SU-DHL-6 (cell line): ENCODE results near the gene PI16.

Experiments used
- H2AFZ ChIP-seq: fragments of 200-600 bp; sonication (generic); 2 replicates; pipeline ENCODE4 v1.6.1; 2014; ENCODE audit warnings: low read depth, mild to moderate bottlenecking, moderate library complexity, mixed read lengths, antibody characterized with exemption, low read length; ENCODE audit not compliant: severe bottlenecking
- H3F3A ChIP-seq: fragments of 200-600 bp; shearing (Covaris generic); 2 replicates; pipeline ENCODE4 v1.6.0; 2016; ENCODE audit warnings: antibody characterized with exemption, mild to moderate bottlenecking; ENCODE audit not compliant: insufficient read depth
- H3K27ac ChIP-seq: fragments of 200-600 bp; sonication (generic); 2 replicates; pipeline ENCODE4 v1.5.1; 2016; ENCODE audit warnings: low read depth, mild to moderate bottlenecking, low read length, moderate library complexity, mixed read lengths
- H3K27me3 ChIP-seq: fragments of 200-600 bp; sonication (generic), shearing (Covaris generic); 2 replicates; pipeline ENCODE4 v1.6.0; 2014; ENCODE audit warnings: mild to moderate bottlenecking, low read length
- H3K36me3 ChIP-seq: fragments of 200-600 bp; sonication (generic); 2 replicates; pipeline ENCODE4 v1.6.1; 2014; ENCODE audit warnings: mild to moderate bottlenecking, low read length, mixed read lengths
- H3K4me2 ChIP-seq: fragments of 300-600, 200-600 bp; shearing (Covaris generic), sonication (generic); 2 replicates; pipeline ENCODE4 v1.6.0; 2014; ENCODE audit warnings: low read length, low read depth, mild to moderate bottlenecking; ENCODE audit not compliant: poor library complexity, severe bottlenecking
- H3K4me3 ChIP-seq: fragments of 200-600 bp; sonication (generic); 2 replicates; pipeline ENCODE4 v1.5.1; 2014; ENCODE audit warnings: antibody characterized with exemption, low read length, mild to moderate bottlenecking, mixed read lengths; ENCODE audit not compliant: insufficient read depth, poor library complexity, severe bottlenecking
- H3K79me2 ChIP-seq: fragments of 200-600 bp; sonication (generic); 2 replicates; pipeline ENCODE4 v1.6.1; 2014; ENCODE audit warnings: mild to moderate bottlenecking, low read length, moderate library complexity; ENCODE audit not compliant: insufficient read depth
- H3K9ac ChIP-seq: fragments of 200-600 bp; sonication (generic); 2 replicates; pipeline ENCODE4 v1.7.0; 2014; ENCODE audit warnings: mild to moderate bottlenecking, low read length
- H3K9me2 ChIP-seq: fragments of 200-600 bp; sonication (generic); replicated peaks from 2 replicates; pipeline ENCODE4 v1.6.1; 2014; ENCODE audit warnings: low read length; ENCODE audit not compliant: insufficient read depth
- H3K9me3 ChIP-seq: fragments of 200-600 bp; sonication (generic); 2 replicates; pipeline ENCODE4 v1.6.1; 2014; ENCODE audit warnings: low read length, mixed read lengths; ENCODE audit not compliant: insufficient read depth
- H4K20me1 ChIP-seq: fragments of 200-600 bp; sonication (generic); 2 replicates; pipeline ENCODE4 v1.6.1; 2014; ENCODE audit warnings: low read depth, mild to moderate bottlenecking, antibody characterized with exemption, low read length, moderate library complexity, mixed read lengths
- EZH2phosphoT487 ChIP-seq: fragments of 200-600 bp; sonication (generic), shearing (Covaris generic); conservative IDR thresholded peaks from 2 replicates; pipeline ENCODE4 v1.6.1; 2018; ENCODE audit warnings: mild to moderate bottlenecking, antibody characterized with exemption, low read length, moderate library complexity, mixed read lengths
- TF ChIP-seq, protein P1 (sequence below): fragments of 200-600 bp; sonication (generic); IDR thresholded peaks from one replicate; pipeline ENCODE4 v1.5.1; 2017; ENCODE audit warnings: antibody characterized with exemption, mild to moderate bottlenecking, low read length, moderate library complexity; ENCODE audit not compliant: insufficient read depth, poor library complexity, severe bottlenecking

Gene PI16

DNA sequence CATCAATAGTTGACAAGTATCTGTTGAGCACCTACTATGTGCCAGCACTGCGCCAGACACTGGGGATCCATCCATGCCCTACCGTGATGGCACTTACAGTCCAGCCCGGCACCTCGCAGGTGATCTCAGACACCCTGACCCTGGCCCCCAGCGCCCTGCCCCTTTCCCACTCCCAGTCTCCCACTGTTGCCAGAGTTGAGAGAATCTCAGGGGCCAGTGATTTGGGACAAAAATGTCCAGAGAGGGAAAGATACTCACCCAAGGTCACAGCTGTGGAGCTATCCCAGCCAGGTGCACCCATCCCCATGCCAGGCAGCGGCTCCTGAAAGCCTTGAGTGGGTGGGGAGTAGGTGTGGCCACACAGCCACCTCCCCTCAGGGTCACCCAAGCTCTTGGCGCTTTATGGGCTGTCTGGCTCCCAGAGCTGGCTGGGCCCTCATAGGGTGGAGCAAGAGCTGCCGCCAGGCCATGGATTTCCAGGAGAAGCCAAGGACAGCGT lies 3.3 kb downstream of the PI16 start:
- H3K9ac ChIP-seq: no peak overlapping the region
- H3K9me3 ChIP-seq: no peaks in the 10 kb centered on the region

DNA sequence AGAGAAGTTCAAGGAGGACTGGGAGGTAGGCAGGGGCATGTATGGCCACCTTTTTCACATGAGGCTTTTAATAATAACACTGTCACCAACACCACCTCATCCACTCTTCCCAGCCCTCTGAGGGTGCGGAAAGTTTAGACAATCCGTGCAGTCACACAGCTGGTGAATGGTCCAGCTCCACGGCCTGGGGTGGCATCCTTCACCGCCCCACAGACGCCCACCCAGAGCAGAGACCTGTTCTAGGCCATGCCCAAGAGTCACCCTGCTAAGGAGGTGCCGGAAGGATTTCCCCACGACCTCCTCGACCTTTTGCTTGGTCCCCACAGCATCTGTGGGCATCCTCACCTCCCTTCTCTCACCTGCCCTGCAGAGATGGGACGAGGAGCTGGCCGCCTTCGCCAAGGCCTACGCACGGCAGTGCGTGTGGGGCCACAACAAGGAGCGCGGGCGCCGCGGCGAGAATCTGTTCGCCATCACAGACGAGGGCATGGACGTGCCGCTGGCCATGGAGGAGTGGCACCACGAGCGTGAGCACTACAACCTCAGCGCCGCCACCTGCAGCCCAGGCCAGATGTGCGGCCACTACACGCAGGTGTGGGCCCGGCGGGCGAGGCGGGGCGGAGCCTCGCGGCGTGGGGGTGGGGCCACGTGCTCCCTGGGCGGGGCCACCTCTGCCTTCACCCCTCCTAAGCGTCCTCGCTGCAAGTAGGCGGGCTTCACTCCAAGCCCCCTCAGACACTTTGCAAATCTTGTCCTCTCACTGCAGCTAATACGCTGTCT lies 4.4 kb downstream of the PI16 start:
- Histone ChIP-seq H3K27me3 (no peaks in the 10 kb centered on the region), H3K4me2 (no peak overlapping the region), H3K9me3 (no peaks in the 10 kb centered on the region), H3K27ac (no peak overlapping the region), H3K9me2 (no peaks in the 10 kb centered on the region), H3K9ac (no peak overlapping the region), H3F3A (peaks cover 6% of the 10 kb centered on the region; the same call in 1 of the 2 replicates), H3K4me3 (no peak overlapping the region), H3K36me3 (no peaks in the 10 kb centered on the region), H4K20me1 (no peaks in the 10 kb centered on the region), H2AFZ (no peak overlapping the region), H3K79me2 (no peaks in the 10 kb centered on the region)
- TF ChIP-seq EZH2phosphoT487: no peak
- TF ChIP-seq, protein P1, sequence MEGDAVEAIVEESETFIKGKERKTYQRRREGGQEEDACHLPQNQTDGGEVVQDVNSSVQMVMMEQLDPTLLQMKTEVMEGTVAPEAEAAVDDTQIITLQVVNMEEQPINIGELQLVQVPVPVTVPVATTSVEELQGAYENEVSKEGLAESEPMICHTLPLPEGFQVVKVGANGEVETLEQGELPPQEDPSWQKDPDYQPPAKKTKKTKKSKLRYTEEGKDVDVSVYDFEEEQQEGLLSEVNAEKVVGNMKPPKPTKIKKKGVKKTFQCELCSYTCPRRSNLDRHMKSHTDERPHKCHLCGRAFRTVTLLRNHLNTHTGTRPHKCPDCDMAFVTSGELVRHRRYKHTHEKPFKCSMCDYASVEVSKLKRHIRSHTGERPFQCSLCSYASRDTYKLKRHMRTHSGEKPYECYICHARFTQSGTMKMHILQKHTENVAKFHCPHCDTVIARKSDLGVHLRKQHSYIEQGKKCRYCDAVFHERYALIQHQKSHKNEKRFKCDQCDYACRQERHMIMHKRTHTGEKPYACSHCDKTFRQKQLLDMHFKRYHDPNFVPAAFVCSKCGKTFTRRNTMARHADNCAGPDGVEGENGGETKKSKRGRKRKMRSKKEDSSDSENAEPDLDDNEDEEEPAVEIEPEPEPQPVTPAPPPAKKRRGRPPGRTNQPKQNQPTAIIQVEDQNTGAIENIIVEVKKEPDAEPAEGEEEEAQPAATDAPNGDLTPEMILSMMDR: no peak

More for the DNA sequence above, 3.3 kb downstream of the PI16 start:
- Histone ChIP-seq H3K4me2 (no peak overlapping the region), H4K20me1 (no peaks in the 10 kb centered on the region), H3K4me3 (no peak overlapping the region), H2AFZ (no peak overlapping the region), H3F3A (peaks cover 6% of the 10 kb centered on the region; the same call in 1 of the 2 replicates), H3K79me2 (no peaks in the 10 kb centered on the region), H3K27me3 (no peaks in the 10 kb centered on the region), H3K9me2 (no peaks in the 10 kb centered on the region), H3K27ac (no peak overlapping the region), H3K36me3 (no peaks in the 10 kb centered on the region)
- TF ChIP-seq, protein P1: no peak
- no peak for TF ChIP-seq EZH2phosphoT487

DNA sequence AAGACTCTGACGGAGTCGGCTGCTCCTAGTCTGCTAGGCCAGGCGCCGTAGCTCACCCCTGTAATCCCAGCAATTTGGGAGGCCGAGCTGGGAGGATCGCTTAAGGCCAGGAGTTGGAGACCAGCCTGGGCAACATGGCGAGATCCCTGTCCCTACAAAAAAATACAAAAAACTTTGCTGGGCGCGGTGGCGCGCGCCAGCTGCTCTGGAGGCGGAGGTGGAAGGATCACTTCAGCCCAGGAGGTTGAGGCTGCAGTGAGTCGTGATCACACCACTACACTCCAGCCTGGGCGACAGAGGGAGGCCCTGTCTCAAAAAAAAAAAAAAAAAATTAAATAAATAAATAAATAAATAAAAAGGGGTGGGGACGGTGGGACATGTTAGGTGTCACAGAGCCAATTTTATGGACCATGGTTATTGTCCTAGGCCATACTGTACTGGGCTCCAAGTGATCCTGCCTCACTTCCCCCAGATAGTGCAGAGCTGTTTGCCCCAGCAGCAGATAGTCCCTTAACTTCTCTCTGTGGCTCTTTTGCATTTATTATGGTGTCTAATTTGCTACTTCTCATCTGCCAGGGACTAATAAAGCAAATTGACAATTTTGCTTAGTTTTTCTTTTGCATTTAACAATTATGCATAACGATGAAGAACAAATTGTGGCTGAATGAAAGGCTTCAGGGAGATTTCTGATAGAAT lies 5.2 kb downstream of the PI16 start:
- Histone ChIP-seq H3F3A (peaks cover 6% of the 10 kb centered on the region; the same call in 1 of the 2 replicates), H3K9me2 (no peaks in the 10 kb centered on the region), H3K4me2 (no peak overlapping the region), H3K9ac (no peak overlapping the region), H3K27me3 (no peaks in the 10 kb centered on the region), H2AFZ (no peak overlapping the region), H3K4me3 (no peak overlapping the region), H3K36me3 (no peaks in the 10 kb centered on the region), H3K79me2 (no peaks in the 10 kb centered on the region), H3K9me3 (no peaks in the 10 kb centered on the region), H3K27ac (no peak overlapping the region), H4K20me1 (no peaks in the 10 kb centered on the region)
- TF ChIP-seq EZH2phosphoT487: no peak
- TF ChIP-seq, protein P1: no peak
